Muscle of leg (tissue), 11 donors: ENCODE results near the gene ERMP1. TPM values are rescaled to one million over a fixed set of nuclear protein-coding genes. Genes with fewer than 3 reads are reported as not detected.

Experiments used
- DNase-seq: peaks from one replicate; pipeline ENCODE4 v3.0.0; 2013
- H3K27ac ChIP-seq: one replicate; pipeline ENCODE4 v1.5.1; 2013; ENCODE audit warnings: mild to moderate bottlenecking, low read length, control low read depth
- H3K27me3 ChIP-seq: one replicate; pipeline ENCODE4 v1.6.1; 2013; ENCODE audit warnings: low read length; ENCODE audit not compliant: control insufficient read depth, insufficient read depth
- H3K36me3 ChIP-seq: one replicate; pipeline ENCODE4 v1.6.1; 2013; ENCODE audit warnings: low read length; ENCODE audit not compliant: control insufficient read depth, insufficient read depth
- H3K4me1 ChIP-seq: one replicate; pipeline ENCODE4 v1.6.1; 2013; ENCODE audit warnings: low read length; ENCODE audit not compliant: control insufficient read depth, insufficient read depth
- H3K4me3 ChIP-seq: one replicate; pipeline ENCODE4 v1.5.1; 2013; ENCODE audit warnings: low read length, control low read depth
- H3K9me3 ChIP-seq: replicated peaks from 2 replicates; pipeline ENCODE4 v1.6.1; 2013; ENCODE audit warnings: low read depth, low read length; ENCODE audit not compliant: control insufficient read depth
- WGBS: methylation state at CpG from one replicate; pipeline ENCODE4 v1.1.5; 2013; ENCODE audit warnings: missing lambda C conversion rate; ENCODE audit not compliant: insufficient coverage; 5-methylcytosine and 5-hydroxymethylcytosine counted together
- polyA plus RNA-seq, 8 donors: library from polyadenylated mRNA; unstranded; fragments of 120-200 nt; gene quantifications; one replicate each; pipeline versions ENCODE4 v1.2.1 to v1.2.3, GENCODE V29; 2013; ENCODE audit warnings: inconsistent platforms in 1 of 8, low replicate concordance in 1 of 8; ENCODE audit not compliant: insufficient read length in 8 of 8, insufficient read depth in 1 of 8
- total RNA-seq: library from RNA; stranded (reverse); fragments of 120-200 nt; gene quantifications from one replicate; pipeline ENCODE4 v1.2.4, GENCODE V29; 2013

Gene ERMP1
- total and polyA plus RNA-seq, 9 donors: 6.1 to 11.0 (median 7.8) TPM

DNA sequence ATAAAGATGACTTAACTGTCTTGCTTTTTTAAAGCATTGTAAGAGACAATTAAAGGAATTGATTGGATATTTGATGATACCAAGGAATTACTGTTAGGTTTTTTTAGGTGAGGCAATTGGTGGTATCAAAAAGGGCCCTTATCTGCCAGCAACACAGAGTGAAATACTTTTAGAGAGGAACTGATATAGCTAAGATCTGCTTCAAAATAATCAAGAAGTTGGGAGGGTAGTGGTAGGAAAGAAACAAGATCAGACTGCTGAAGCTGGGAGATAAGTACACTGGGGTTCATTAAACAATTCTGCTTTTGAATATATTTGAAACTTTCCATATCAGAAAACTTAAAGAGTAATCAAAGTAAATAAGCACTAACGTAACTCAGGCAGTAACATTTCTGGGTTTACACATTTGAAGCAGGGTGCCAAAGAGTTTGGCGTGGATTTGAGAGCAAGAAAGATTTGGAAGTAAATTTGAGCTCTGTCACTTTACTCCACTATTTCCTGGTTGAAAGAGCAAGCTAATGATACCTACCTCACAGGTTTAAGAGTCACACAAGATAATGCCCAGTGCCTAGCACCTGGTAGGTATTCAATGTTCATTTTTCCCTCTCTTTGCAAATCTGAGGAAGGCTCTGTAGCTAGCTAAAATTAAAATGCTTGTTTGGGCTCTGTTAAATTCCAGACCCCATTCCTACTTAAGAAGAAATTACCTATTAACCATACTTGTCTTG is 6.9 kb downstream of the ERMP1 start:
- WGBS: no CpG with 5 or more reads among the region's 2 CpGs
- Histone ChIP-seq H3K9me3 (no peaks in the 10 kb centered on the region), H3K4me3 (no peak overlapping the region), H3K27ac (no peak overlapping the region), H3K36me3 (peaks cover 8% of the 10 kb centered on the region), H3K27me3 (no peaks in the 10 kb centered on the region), H3K4me1 (no peaks in the 10 kb centered on the region)
- no peak for DNase-seq

- no peak overlapping the region for H3K27ac ChIP-seq
- H3K9me3 ChIP-seq: no peaks in the 10 kb centered on the region
- DNase-seq: no peak
- 67% methylated on average over 1 of the region's 1 CpG for WGBS
- H3K4me1 ChIP-seq: no peaks in the 10 kb centered on the region
- no peak overlapping the region for H3K4me3 ChIP-seq
- H3K27me3 ChIP-seq: no peaks in the 10 kb centered on the region
- peaks cover 4% of the 10 kb centered on the region for H3K36me3 ChIP-seq
Measured at GRCh38 chr9:5825223-5825622, 7.7 kb downstream of the ERMP1 start.

DNA sequence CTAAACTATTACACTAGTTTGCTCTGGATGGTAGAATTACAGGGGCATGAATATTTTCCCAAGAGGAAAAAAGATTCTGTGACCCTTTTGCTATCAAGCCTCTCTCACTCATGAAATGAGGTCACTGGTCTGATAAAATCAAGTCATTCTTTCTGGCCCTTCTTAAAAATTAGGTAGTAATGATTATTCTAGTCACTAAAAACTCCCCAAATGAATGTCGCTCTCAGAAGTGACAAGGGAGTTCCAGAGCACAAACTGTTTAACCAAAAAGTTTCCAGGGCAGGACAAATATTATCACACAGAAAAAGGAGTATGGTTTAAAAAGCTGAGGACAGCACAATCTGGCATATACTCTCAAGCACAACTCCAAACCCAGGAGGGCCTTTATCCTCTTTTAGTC is 12.5 kb downstream of the ERMP1 start:
- no peak overlapping the region for H3K27ac ChIP-seq
- H3K36me3 ChIP-seq: peaks cover 4% of the 10 kb centered on the region
- no peaks in the 10 kb centered on the region for H3K27me3 ChIP-seq
- H3K4me1 ChIP-seq: no peaks in the 10 kb centered on the region
- no peak for DNase-seq
- WGBS: no CpG with 5 or more reads among the region's 1 CpG
- no peaks in the 10 kb centered on the region for H3K9me3 ChIP-seq
- no peak overlapping the region for H3K4me3 ChIP-seq

- H3K36me3 ChIP-seq: peaks cover 4% of the 10 kb centered on the region
- no peak for DNase-seq
- no peaks in the 10 kb centered on the region for H3K9me3 ChIP-seq
- no peaks in the 10 kb centered on the region for H3K4me1 ChIP-seq
- H3K27ac ChIP-seq: no peak overlapping the region
- H3K27me3 ChIP-seq: no peaks in the 10 kb centered on the region
- 100% methylated on average over 1 of the region's 6 CpGs for WGBS
- no peak overlapping the region for H3K4me3 ChIP-seq
Measured at GRCh38 chr9:5819174-5819573, 13.7 kb downstream of the ERMP1 start.

- no peaks in the 10 kb centered on the region for H3K9me3 ChIP-seq
- no peak overlapping the region for H3K27ac ChIP-seq
- H3K27me3 ChIP-seq: no peaks in the 10 kb centered on the region
- 88% methylated on average over 1 of the region's 2 CpGs for WGBS
- no peak for DNase-seq
- H3K36me3 ChIP-seq: peaks cover 7% of the 10 kb centered on the region
- no peak overlapping the region for H3K4me3 ChIP-seq
- H3K4me1 ChIP-seq: no peaks in the 10 kb centered on the region
Measured at GRCh38 chr9:5818424-5819142, 14.3 kb downstream of the ERMP1 start.

- no peak for DNase-seq
- no peak overlapping the region for H3K27ac ChIP-seq
- no peaks in the 10 kb centered on the region for H3K4me1 ChIP-seq
- no peaks in the 10 kb centered on the region for H3K9me3 ChIP-seq
- peaks cover 7% of the 10 kb centered on the region for H3K36me3 ChIP-seq
- H3K4me3 ChIP-seq: no peak overlapping the region
- H3K27me3 ChIP-seq: no peaks in the 10 kb centered on the region
- 93% methylated on average over 3 of the region's 3 CpGs for WGBS
Measured at GRCh38 chr9:5817862-5818261, 15.1 kb downstream of the ERMP1 start.

GRCh38 chr9:5815461-5815860 is 17.5 kb downstream of the ERMP1 start:
- WGBS: no CpG with 5 or more reads among the region's 1 CpG

GRCh38 chr9:5813824-5814223 is 19.1 kb downstream of the ERMP1 start:
- no peaks in the 10 kb centered on the region for H3K4me1 ChIP-seq
- no peak for DNase-seq
- no CpG with 5 or more reads among the region's 3 CpGs for WGBS
- H3K27me3 ChIP-seq: no peaks in the 10 kb centered on the region
- H3K36me3 ChIP-seq: peaks cover 10% of the 10 kb centered on the region
- no peaks in the 10 kb centered on the region for H3K9me3 ChIP-seq
- H3K27ac ChIP-seq: no peak overlapping the region
- no peak overlapping the region for H3K4me3 ChIP-seq

More at GRCh38 chr9:5815461-5815860, 17.5 kb downstream of the ERMP1 start:
- H3K27me3 ChIP-seq: no peaks in the 10 kb centered on the region
- H3K36me3 ChIP-seq: peaks cover 10% of the 10 kb centered on the region
- DNase-seq: no peak
- no peaks in the 10 kb centered on the region for H3K4me1 ChIP-seq
- H3K27ac ChIP-seq: no peak overlapping the region
- no peak overlapping the region for H3K4me3 ChIP-seq
- H3K9me3 ChIP-seq: no peaks in the 10 kb centered on the region

GRCh38 chr9:5811751-5812150 is 21.2 kb downstream of the ERMP1 start:
- Histone ChIP-seq H3K36me3 (peaks cover 10% of the 10 kb centered on the region), H3K4me1 (no peaks in the 10 kb centered on the region), H3K9me3 (no peaks in the 10 kb centered on the region), H3K4me3 (no peak overlapping the region), H3K27me3 (no peaks in the 10 kb centered on the region), H3K27ac (no peak overlapping the region)
- WGBS: no CpG with 5 or more reads among the region's 1 CpG
- DNase-seq: no peak

- no peaks in the 10 kb centered on the region for H3K4me1 ChIP-seq
- no CpG with 5 or more reads among the region's 3 CpGs for WGBS
Measured at GRCh38 chr9:5805478-5805877, 27.4 kb downstream of the ERMP1 start.

More at GRCh38 chr9:5805478-5805877, 27.4 kb downstream of the ERMP1 start:
- no peaks in the 10 kb centered on the region for H3K36me3 ChIP-seq
- no peaks in the 10 kb centered on the region for H3K27me3 ChIP-seq
- no peak overlapping the region for H3K4me3 ChIP-seq
- no peaks in the 10 kb centered on the region for H3K9me3 ChIP-seq
- H3K27ac ChIP-seq: no peak overlapping the region
- DNase-seq: no peak
